Stimulated activated CD4-positive, alpha-beta T cell treated with anti-CD3 and anti-CD28 coated beads, Interleukin-12 subunit alpha, Interleukin-12 subunit beta, amount 100 ng/mL, for 24 hours (primary cell): ENCODE measurements around the gene HAGHL.
"Not testable (repeated sequence)": the region's sequence is repeated elsewhere in the genome, so short reads cannot be mapped to it uniquely, and the experiment has no call there.

Source experiments
- DNase-seq, 2 experiments: peaks; one replicate each; pipeline ENCODE4 v3.0.0-alpha.2; 2020; ENCODE audit warnings: low read depth in 2 of 2

Gene HAGHL

GRCh38 chr16:774086-775001 is 47.4 kb downstream of the HAGHL start:
- DNase-seq: no peak

GRCh38 chr16:775236-775796 is 48.4 kb downstream of the HAGHL start:
- DNase-seq: no peak

- not testable (repeated sequence) for DNase-seq
Observed at GRCh38 chr16:776298-776697, 49.4 kb downstream of the HAGHL start.

GRCh38 chr16:776824-777223 is 49.9 kb downstream of the HAGHL start:
- no peak for DNase-seq

GRCh38 chr16:777826-778225 is 50.9 kb downstream of the HAGHL start:
- no peak for DNase-seq

- no peak for DNase-seq
Observed at GRCh38 chr16:778447-778846, 51.5 kb downstream of the HAGHL start.

- DNase-seq: no peak
Observed at GRCh38 chr16:778909-779527, 52.1 kb downstream of the HAGHL start.
